IMR-90 (cell line): ENCODE results near the gene KICS2. TPM values are rescaled to one million over a fixed set of nuclear protein-coding genes. Genes with fewer than 3 reads are reported as not detected.

Experiments used
- ATAC-seq: fragments of 200-7000 bp; cut with Tn5 transposase; 2 replicates; pipeline ENCODE4 v1.9.1; 2020; ENCODE audit warnings: low read depth, mild to moderate bottlenecking, moderate library complexity
- BruUV-seq: library from RNA; stranded (reverse); fragments of 400-500 nt; replicated peaks from 2 replicates; lab custom pipeline; 2021; lab: Mats Ljungman, UMichigan
- CTCF ChIA-PET: fragments of 300-600 bp; formaldehyde crosslinking; extraction: SDS; loops from one replicate; lab custom pipeline; 2021; ENCODE audit warnings: antibody characterized with exemption; lab: Yijun Ruan, JAX
- POLR2A ChIA-PET: fragments of 300-600 bp; sonication (Branson Sonifier 250); formaldehyde crosslinking; loops from one replicate; lab custom pipeline; 2022; ENCODE audit warnings: antibody characterized with exemption; ENCODE audit not compliant: unreplicated experiment; lab: Charles Lee
- DNase-seq: peaks from one replicate; pipeline ENCODE4 v3.0.0; 2013
- H2AFZ ChIP-seq: replicated peaks from 2 replicates; pipeline ENCODE3; 2013; ENCODE audit warnings: low read length, mild to moderate bottlenecking; ENCODE audit not compliant: poor library complexity
- H2AK5ac ChIP-seq: 2 replicates; pipeline ENCODE4 v1.6.1; 2013; ENCODE audit warnings: low read depth, low read length, inconsistent platforms
- H2AK9ac ChIP-seq: replicated peaks from 2 replicates; pipeline ENCODE3; 2013; ENCODE audit warnings: mild to moderate bottlenecking, low read depth, low read length, moderate library complexity; ENCODE audit not compliant: poor library complexity
- H2BK120ac ChIP-seq: 2 replicates; pipeline ENCODE4 v1.6.1; 2013; ENCODE audit warnings: low read depth, low read length, inconsistent platforms
- H2BK15ac ChIP-seq: 3 replicates; pipeline ENCODE4 v1.6.1; 2013; ENCODE audit warnings: low read depth, low read length, inconsistent platforms
- H2BK20ac ChIP-seq: 2 replicates; pipeline ENCODE4 v1.6.1; 2013; ENCODE audit warnings: low read depth, mild to moderate bottlenecking, inconsistent platforms, low read length, moderate library complexity
- H2BK5ac ChIP-seq: 2 replicates; pipeline ENCODE4 v1.6.1; 2013; ENCODE audit warnings: mild to moderate bottlenecking, low read depth, low read length, inconsistent platforms; ENCODE audit not compliant: poor library complexity, severe bottlenecking
- H3K14ac ChIP-seq: replicated peaks from 2 replicates; pipeline ENCODE4 v1.6.1; 2013; ENCODE audit warnings: low read depth, low read length, inconsistent platforms
- H3K18ac ChIP-seq: 2 replicates; pipeline ENCODE4 v1.6.1; 2013; ENCODE audit warnings: low read depth, low read length, control low read depth
- H3K23ac ChIP-seq: 2 replicates; pipeline ENCODE4 v1.6.1; 2013; ENCODE audit warnings: low read depth, low read length, inconsistent platforms
- H3K27ac ChIP-seq: 2 replicates; pipeline ENCODE4 v1.5.1; 2013; ENCODE audit warnings: mild to moderate bottlenecking, control low read depth, low read length; ENCODE audit not compliant: insufficient read depth
- H3K27me3 ChIP-seq: 2 replicates; pipeline ENCODE4 v1.6.1; 2013; ENCODE audit warnings: low read length; ENCODE audit not compliant: control insufficient read depth, insufficient read depth
- H3K36me3 ChIP-seq: 2 replicates; pipeline ENCODE4 v1.6.1; 2013; ENCODE audit warnings: low read length, mixed read lengths; ENCODE audit not compliant: control insufficient read depth, insufficient read depth
- H3K4ac ChIP-seq: 2 replicates; pipeline ENCODE4 v1.6.1; 2013; ENCODE audit warnings: low read depth, low read length, inconsistent platforms
- H3K4me1 ChIP-seq: 2 replicates; pipeline ENCODE4 v1.6.1; 2013; ENCODE audit warnings: low read length, mixed read lengths; ENCODE audit not compliant: control insufficient read depth, insufficient read depth
- H3K4me2 ChIP-seq: 2 replicates; pipeline ENCODE4 v1.6.1; 2013; ENCODE audit warnings: low read depth, mild to moderate bottlenecking, control low read depth, low read length, moderate library complexity
- H3K4me3 ChIP-seq: 2 replicates; pipeline ENCODE4 v1.5.1; 2013; ENCODE audit warnings: low read depth, mild to moderate bottlenecking, control low read depth, low read length, moderate library complexity; ENCODE audit not compliant: insufficient read depth
- H3K56ac ChIP-seq: 2 replicates; pipeline ENCODE4 v1.6.1; 2013; ENCODE audit warnings: low read length, inconsistent platforms; ENCODE audit not compliant: insufficient read depth; ENCODE audit errors: extremely low read depth
- H3K79me1 ChIP-seq, 2 experiments: 2 replicates each; pipeline ENCODE4 v1.6.1; 2013; ENCODE audit warnings: low read length in 2 of 2, inconsistent platforms in 1 of 2, low read depth in 1 of 2
- H3K9ac ChIP-seq: 2 replicates; pipeline ENCODE4 v1.6.1; 2013; ENCODE audit warnings: low read depth, low read length, control low read depth
- H3K9me1 ChIP-seq: 2 replicates; pipeline ENCODE4 v1.6.1; 2013; ENCODE audit warnings: low read length, inconsistent platforms; ENCODE audit not compliant: insufficient read depth
- H3K9me3 ChIP-seq: 2 replicates; pipeline ENCODE4 v1.6.1; 2013; ENCODE audit warnings: low read length; ENCODE audit not compliant: control insufficient read depth, insufficient read depth
- H4K20me1 ChIP-seq: 2 replicates; pipeline ENCODE4 v1.6.1; 2013; ENCODE audit warnings: low read length, inconsistent platforms; ENCODE audit not compliant: insufficient read depth
- H4K5ac ChIP-seq: 2 replicates; pipeline ENCODE4 v1.6.1; 2013; ENCODE audit warnings: mild to moderate bottlenecking, low read depth, low read length, control low read depth
- H4K8ac ChIP-seq, 2 experiments: 2 replicates each; pipeline ENCODE4 v1.6.1; 2013; ENCODE audit warnings: low read depth in 2 of 2, low read length in 2 of 2, control low read depth in 1 of 2, inconsistent platforms in 1 of 2
- H4K91ac ChIP-seq: 2 replicates; pipeline ENCODE4 v1.6.1; 2013; ENCODE audit warnings: low read depth, low read length, inconsistent platforms; ENCODE audit not compliant: insufficient read depth
- BHLHE40 ChIP-seq: fragments of 150-350 bp; IDR thresholded peaks from 2 replicates; pipeline ENCODE4 v1.6.1; 2016; ENCODE audit warnings: mild to moderate bottlenecking, low read depth, low read length
- CEBPB ChIP-seq: IDR thresholded peaks from 2 replicates; pipeline ENCODE4 v1.6.1; 2012; ENCODE audit warnings: low read depth, low read length, improper control_type of control experiment
- CHD1 ChIP-seq: IDR thresholded peaks from 2 replicates; pipeline ENCODE4 v1.6.1; 2012; ENCODE audit warnings: low read depth, low read length, improper control_type of control experiment
- CTCF ChIP-seq: conservative IDR thresholded peaks from 2 replicates; pipeline ENCODE4 v1.5.1; 2012; ENCODE audit warnings: mild to moderate bottlenecking, low read depth, low read length, improper control_type of control experiment
- ELK1 ChIP-seq: fragments of 150-350 bp; IDR thresholded peaks from 2 replicates; pipeline ENCODE4 v1.6.1; 2016; ENCODE audit warnings: low read depth, mild to moderate bottlenecking, low read length, moderate library complexity, borderline replicate concordance
- FOS ChIP-seq: fragments of 150-350 bp; IDR thresholded peaks from 2 replicates; pipeline ENCODE4 v1.6.1; 2016; ENCODE audit warnings: low read depth, low read length
- MAFK ChIP-seq: IDR thresholded peaks from 2 replicates; pipeline ENCODE4 v1.6.1; 2012; ENCODE audit warnings: low read depth, low read length, improper control_type of control experiment
- MAZ ChIP-seq: IDR thresholded peaks from 2 replicates; pipeline ENCODE4 v1.6.1; 2012; ENCODE audit warnings: low read depth, mild to moderate bottlenecking, low read length, improper control_type of control experiment, moderate library complexity, borderline replicate concordance
- MXI1 ChIP-seq: IDR thresholded peaks from 2 replicates; pipeline ENCODE4 v1.6.1; 2012; ENCODE audit warnings: low read depth, mild to moderate bottlenecking, low read length, moderate library complexity, borderline replicate concordance
- NFE2L2 ChIP-seq: fragments of 150-350 bp; IDR thresholded peaks from 2 replicates; pipeline ENCODE4 v1.6.1; 2016; ENCODE audit warnings: low read depth, mild to moderate bottlenecking, low read length
- POLR2A ChIP-seq: IDR thresholded peaks from 2 replicates; pipeline ENCODE4 v1.6.1; 2012; ENCODE audit warnings: mild to moderate bottlenecking, low read depth, low read length
- RAD21 ChIP-seq: IDR thresholded peaks from 2 replicates; pipeline ENCODE4 v1.6.1; 2012; ENCODE audit warnings: low read length, improper control_type of control experiment
- RCOR1 ChIP-seq: IDR thresholded peaks from 2 replicates; pipeline ENCODE4 v1.6.1; 2012; ENCODE audit warnings: mild to moderate bottlenecking, low read length, improper control_type of control experiment; ENCODE audit not compliant: insufficient replicate concordance
- RFX5 ChIP-seq: IDR thresholded peaks from 2 replicates; pipeline ENCODE4 v1.8.0; 2012; ENCODE audit warnings: low read depth, mild to moderate bottlenecking, low read length, moderate library complexity
- SMC3 ChIP-seq: fragments of 150-350 bp; IDR thresholded peaks from 2 replicates; pipeline ENCODE4 v1.6.1; 2016; ENCODE audit warnings: low read depth, mild to moderate bottlenecking, antibody characterized with exemption, low read length, moderate library complexity
- USF2 ChIP-seq: fragments of 150-350 bp; IDR thresholded peaks from 2 replicates; pipeline ENCODE4 v1.6.1; 2017; ENCODE audit warnings: mild to moderate bottlenecking, antibody characterized with exemption, low read length, low read depth
- WGBS, 2 experiments: methylation state at CpG; one replicate each; pipeline versions ENCODE4 v1.1.5 to v1.1.7; 2013; ENCODE audit warnings: missing lambda C conversion rate in 2 of 2; ENCODE audit not compliant: insufficient read length in 1 of 2; ENCODE audit errors: extremely low coverage in 2 of 2; 5-methylcytosine and 5-hydroxymethylcytosine counted together
- dilution Hi-C: fragments of 300-500 bp; cut with HindIII; formaldehyde crosslinking; loops from one replicate; pipeline ENCODE4 v1.14.3; 2018; ENCODE audit warnings: low sequenced_read_pairs; ENCODE audit not compliant: unreplicated experiment
- in situ Hi-C: fragments of 300-500 bp; cut with MboI; formaldehyde crosslinking; loops from 3 replicates; pipeline ENCODE4 v1.14.3; 2019; ENCODE audit warnings: low sequenced_read_pairs, inconsistent platforms, mixed read lengths
- intact Hi-C: fragments of 100-400 bp; cut with micrococcal nuclease; formaldehyde crosslinking; loops from 2 replicates; pipeline ENCODE4 v1.10.0; 2022
- polyA plus RNA-seq, 3 experiments: library from polyadenylated mRNA; depleted of rRNA; stranded (reverse); fragments of >200 nt; gene quantifications; 2 replicates each; pipeline ENCODE4 v1.2.3, GENCODE V29; 2012; ENCODE audit warnings: low replicate concordance in 1 of 3
- total RNA-seq: library from RNA; depleted of rRNA; stranded (reverse); fragments of >200 nt; gene quantifications from 2 replicates; pipeline ENCODE4 v1.2.3, GENCODE V29; 2012

KICS2 gene
- total and polyA plus RNA-seq, 2 of the 4 experiments (the other 2 are of a cell fraction), result 2.4 to 6.1 TPM

GRCh38 chr12:64203775-64204174, 18.3 kb downstream of the KICS2 start:
- Histone ChIP-seq H3K4me1 (no peaks in the 10 kb centered on the region), H3K56ac (no peak overlapping the region), H3K9ac (no peak overlapping the region), H3K79me1 (no peaks in the 10 kb centered on the region), H2AK9ac (no peak overlapping the region), H4K91ac (no peak overlapping the region), H2BK5ac (no peak overlapping the region), H4K5ac (no peak overlapping the region), H2BK120ac (no peak overlapping the region), H3K18ac (no peak overlapping the region), H3K4ac (no peak overlapping the region), H3K9me3 (no peaks in the 10 kb centered on the region), H3K4me3 (no peak overlapping the region), H3K23ac (no peak overlapping the region), H3K4me2 (no peak overlapping the region), H2BK20ac (no peak overlapping the region), H3K27ac (no peak overlapping the region), H2AFZ (no peak overlapping the region), H4K8ac (no peak overlapping the region), H2AK5ac (no peak overlapping the region), H3K27me3 (no peaks in the 10 kb centered on the region), H4K20me1 (no peaks in the 10 kb centered on the region), H3K36me3 (no peaks in the 10 kb centered on the region), H3K14ac (no peak overlapping the region), H2BK15ac (no peak overlapping the region), H3K9me1 (no peaks in the 10 kb centered on the region)
- no peak for ATAC-seq
- in situ Hi-C loops (no loop called here), dilution Hi-C loops (no loop called here), intact Hi-C loops (no loop called here)
- no TSS peak for BruUV-seq
- no CpG with 5 or more reads among the region's 7 CpGs for WGBS, 2 experiments
- no peak for TF ChIP-seq FOS
- TF ChIP-seq CHD1, result no peak
- TF ChIP-seq MAFK, result no peak
- no peak for TF ChIP-seq USF2
- no peak for TF ChIP-seq RFX5
- no peak for TF ChIP-seq CTCF
- no peak for TF ChIP-seq RCOR1
- no peak for TF ChIP-seq MXI1
- no peak for TF ChIP-seq BHLHE40
- no peak for TF ChIP-seq NFE2L2
- TF ChIP-seq MAZ, result no peak
- TF ChIP-seq ELK1, result no peak
- no peak for TF ChIP-seq SMC3
- no peak for TF ChIP-seq POLR2A
- no peak for TF ChIP-seq CEBPB
- TF ChIP-seq RAD21, result no peak
- ChIA-PET POLR2A (interaction anchor here (0.6 kb wide), 1 partner anchor 9 kb away, joined by 3 read pairs; no protein-coding TSS in a partner anchor), CTCF (no interaction called here)
- no peak for DNase-seq
